ENCODE results near the gene TMPRSS13. TPM values are rescaled to one million over a fixed set of nuclear protein-coding genes. Genes with fewer than 3 reads are reported as not detected.

TMPRSS13 gene
- total and polyA plus RNA-seq, 2 of the 13 experiments (the other 11 are each of a cell fraction or from before 2014, with no cell fraction given) = not detected

DNA sequence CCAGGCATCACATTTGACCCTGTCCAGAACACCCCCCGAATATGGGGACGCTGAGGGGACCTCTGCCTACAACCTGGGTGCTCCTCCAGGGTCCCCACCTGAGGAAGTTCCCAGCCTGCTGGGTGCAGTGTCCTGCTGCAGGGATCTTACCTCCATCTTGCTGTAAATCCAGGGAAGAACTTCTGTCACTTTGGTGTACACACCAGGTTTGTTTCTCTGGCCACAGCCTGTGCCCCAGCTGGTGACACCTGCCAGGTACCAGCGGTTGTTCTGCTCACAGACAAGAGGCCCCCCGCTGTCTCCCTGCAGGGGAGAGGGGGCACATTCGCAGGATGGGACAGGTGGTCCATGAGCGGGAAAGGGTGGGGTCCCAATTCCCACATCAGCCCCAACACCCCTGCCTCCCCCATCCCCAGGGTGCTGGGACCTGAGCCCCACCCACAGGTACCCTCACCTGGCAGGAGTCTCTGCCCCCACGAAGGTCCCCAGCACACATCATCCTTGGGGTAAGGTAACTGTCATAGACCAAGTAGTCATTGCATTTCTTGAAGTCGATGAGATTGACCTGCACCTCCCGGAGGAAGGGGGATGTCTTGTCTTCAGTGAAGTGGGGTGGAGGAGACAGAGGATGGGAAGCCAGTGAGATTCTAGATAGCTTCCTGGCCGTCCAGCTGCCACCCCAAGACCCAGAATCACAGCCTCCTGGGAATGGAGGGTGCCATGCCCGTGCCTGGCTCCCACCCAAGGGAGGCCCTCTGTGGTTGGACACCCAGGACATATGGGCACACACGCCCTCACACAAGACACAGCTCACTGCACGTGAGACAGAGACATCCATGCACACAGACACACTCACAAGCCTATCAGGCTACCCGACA lies 25.5 kb downstream of the TMPRSS13 start (continued):
- TF ChIP-seq, protein P1, sequence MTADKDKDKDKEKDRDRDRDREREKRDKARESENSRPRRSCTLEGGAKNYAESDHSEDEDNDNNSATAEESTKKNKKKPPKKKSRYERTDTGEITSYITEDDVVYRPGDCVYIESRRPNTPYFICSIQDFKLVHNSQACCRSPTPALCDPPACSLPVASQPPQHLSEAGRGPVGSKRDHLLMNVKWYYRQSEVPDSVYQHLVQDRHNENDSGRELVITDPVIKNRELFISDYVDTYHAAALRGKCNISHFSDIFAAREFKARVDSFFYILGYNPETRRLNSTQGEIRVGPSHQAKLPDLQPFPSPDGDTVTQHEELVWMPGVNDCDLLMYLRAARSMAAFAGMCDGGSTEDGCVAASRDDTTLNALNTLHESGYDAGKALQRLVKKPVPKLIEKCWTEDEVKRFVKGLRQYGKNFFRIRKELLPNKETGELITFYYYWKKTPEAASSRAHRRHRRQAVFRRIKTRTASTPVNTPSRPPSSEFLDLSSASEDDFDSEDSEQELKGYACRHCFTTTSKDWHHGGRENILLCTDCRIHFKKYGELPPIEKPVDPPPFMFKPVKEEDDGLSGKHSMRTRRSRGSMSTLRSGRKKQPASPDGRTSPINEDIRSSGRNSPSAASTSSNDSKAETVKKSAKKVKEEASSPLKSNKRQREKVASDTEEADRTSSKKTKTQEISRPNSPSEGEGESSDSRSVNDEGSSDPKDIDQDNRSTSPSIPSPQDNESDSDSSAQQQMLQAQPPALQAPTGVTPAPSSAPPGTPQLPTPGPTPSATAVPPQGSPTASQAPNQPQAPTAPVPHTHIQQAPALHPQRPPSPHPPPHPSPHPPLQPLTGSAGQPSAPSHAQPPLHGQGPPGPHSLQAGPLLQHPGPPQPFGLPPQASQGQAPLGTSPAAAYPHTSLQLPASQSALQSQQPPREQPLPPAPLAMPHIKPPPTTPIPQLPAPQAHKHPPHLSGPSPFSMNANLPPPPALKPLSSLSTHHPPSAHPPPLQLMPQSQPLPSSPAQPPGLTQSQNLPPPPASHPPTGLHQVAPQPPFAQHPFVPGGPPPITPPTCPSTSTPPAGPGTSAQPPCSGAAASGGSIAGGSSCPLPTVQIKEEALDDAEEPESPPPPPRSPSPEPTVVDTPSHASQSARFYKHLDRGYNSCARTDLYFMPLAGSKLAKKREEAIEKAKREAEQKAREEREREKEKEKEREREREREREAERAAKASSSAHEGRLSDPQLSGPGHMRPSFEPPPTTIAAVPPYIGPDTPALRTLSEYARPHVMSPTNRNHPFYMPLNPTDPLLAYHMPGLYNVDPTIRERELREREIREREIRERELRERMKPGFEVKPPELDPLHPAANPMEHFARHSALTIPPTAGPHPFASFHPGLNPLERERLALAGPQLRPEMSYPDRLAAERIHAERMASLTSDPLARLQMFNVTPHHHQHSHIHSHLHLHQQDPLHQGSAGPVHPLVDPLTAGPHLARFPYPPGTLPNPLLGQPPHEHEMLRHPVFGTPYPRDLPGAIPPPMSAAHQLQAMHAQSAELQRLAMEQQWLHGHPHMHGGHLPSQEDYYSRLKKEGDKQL (CRISPR knock-in tag; IDR thresholded peaks at IDR 0.05; ENCODE audit: low read depth) = no peak
- TF ChIP-seq, protein P2, sequence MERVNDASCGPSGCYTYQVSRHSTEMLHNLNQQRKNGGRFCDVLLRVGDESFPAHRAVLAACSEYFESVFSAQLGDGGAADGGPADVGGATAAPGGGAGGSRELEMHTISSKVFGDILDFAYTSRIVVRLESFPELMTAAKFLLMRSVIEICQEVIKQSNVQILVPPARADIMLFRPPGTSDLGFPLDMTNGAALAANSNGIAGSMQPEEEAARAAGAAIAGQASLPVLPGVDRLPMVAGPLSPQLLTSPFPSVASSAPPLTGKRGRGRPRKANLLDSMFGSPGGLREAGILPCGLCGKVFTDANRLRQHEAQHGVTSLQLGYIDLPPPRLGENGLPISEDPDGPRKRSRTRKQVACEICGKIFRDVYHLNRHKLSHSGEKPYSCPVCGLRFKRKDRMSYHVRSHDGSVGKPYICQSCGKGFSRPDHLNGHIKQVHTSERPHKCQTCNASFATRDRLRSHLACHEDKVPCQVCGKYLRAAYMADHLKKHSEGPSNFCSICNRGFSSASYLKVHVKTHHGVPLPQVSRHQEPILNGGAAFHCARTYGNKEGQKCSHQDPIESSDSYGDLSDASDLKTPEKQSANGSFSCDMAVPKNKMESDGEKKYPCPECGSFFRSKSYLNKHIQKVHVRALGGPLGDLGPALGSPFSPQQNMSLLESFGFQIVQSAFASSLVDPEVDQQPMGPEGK (CRISPR knock-in tag; IDR thresholded peaks at IDR 0.05) = no peak
- no peak for TF ChIP-seq REPIN1 (CRISPR knock-in tag; IDR thresholded peaks at IDR 0.05; ENCODE audit: borderline replicate concordance, low read depth)
- no peak for TF ChIP-seq ZNF260 (CRISPR knock-in tag; IDR thresholded peaks at IDR 0.05; ENCODE audit: borderline replicate concordance, low read depth)

All from HepG2 (cell line).